A549 (cell line): Measurements from ENCODE around the gene CBFA2T3.

Experiments
- CBX2 ChIP-seq: fragments of 200-600 bp; sonication (generic); IDR thresholded peaks from 2 replicates; pipeline ENCODE4 v1.6.1; 2016; ENCODE audit warnings: low read depth, mild to moderate bottlenecking, borderline replicate concordance
- CHD2 ChIP-seq: fragments of 150-350 bp; IDR thresholded peaks from 2 replicates; pipeline ENCODE4 v1.6.1; 2014; ENCODE audit warnings: low read length; ENCODE audit not compliant: partially characterized antibody
- CHD4 ChIP-seq: fragments of 200-600 bp; sonication (generic); IDR thresholded peaks from 2 replicates; pipeline ENCODE4 v1.6.1; 2016; ENCODE audit warnings: antibody characterized with exemption, mild to moderate bottlenecking, borderline replicate concordance
- CTCF ChIP-seq: fragments of >200 bp; sonication (Bioruptor Twin); formaldehyde crosslinking; IDR thresholded peaks from 3 replicates; pipeline ENCODE4 v1.5.1; 2016
- EP300 ChIP-seq, 2 experiments: fragments of >200 bp; sonication (Bioruptor Twin); formaldehyde crosslinking; IDR thresholded peaks; 2 replicates in 1 of 2; 3 replicates in 1 of 2; pipeline ENCODE4 v1.6.1; 2016 to 2017
- KDM5A ChIP-seq: fragments of 200-600 bp; sonication (generic); IDR thresholded peaks from 2 replicates; pipeline ENCODE4 v1.6.1; 2016; ENCODE audit warnings: antibody characterized with exemption, mild to moderate bottlenecking
- MAFK ChIP-seq: fragments of 450-650 bp; IDR thresholded peaks from 2 replicates; pipeline ENCODE4 v1.6.1; 2014; ENCODE audit not compliant: partially characterized antibody
- MAZ ChIP-seq: fragments of 150-350 bp; IDR thresholded peaks from 2 replicates; pipeline ENCODE4 v1.6.1; 2014; ENCODE audit warnings: antibody characterized with exemption, low read depth, low read length, borderline replicate concordance
- MYC ChIP-seq: IDR thresholded peaks from 2 replicates; pipeline ENCODE4 v1.6.1; 2012; ENCODE audit warnings: mild to moderate bottlenecking, inconsistent platforms, low read length, improper control_type of control experiment, borderline replicate concordance
- PBX3 ChIP-seq: IDR thresholded peaks from 2 replicates; pipeline ENCODE4 v1.6.1; 2012
- POLR2A ChIP-seq: IDR thresholded peaks from 2 replicates; pipeline ENCODE4 v1.6.1; 2012; ENCODE audit warnings: mild to moderate bottlenecking, low read length
- USF2 ChIP-seq: fragments of 450-650 bp; IDR thresholded peaks from 2 replicates; pipeline ENCODE4 v1.6.1; 2014; ENCODE audit warnings: antibody characterized with exemption
- ZSCAN20 ChIP-seq: fragments of 250-450 bp; sonication (Bioruptor Pico); IDR thresholded peaks from 2 replicates; pipeline ENCODE4 v1.8.0; 2022; ENCODE audit warnings: mild to moderate bottlenecking, moderate library complexity
- TF ChIP-seq, protein P1 (sequence below): fragments of 150-350 bp; IDR thresholded peaks from 2 replicates; pipeline ENCODE4 v1.6.1; 2014; ENCODE audit warnings: low read depth, mild to moderate bottlenecking, low read length

DNA sequence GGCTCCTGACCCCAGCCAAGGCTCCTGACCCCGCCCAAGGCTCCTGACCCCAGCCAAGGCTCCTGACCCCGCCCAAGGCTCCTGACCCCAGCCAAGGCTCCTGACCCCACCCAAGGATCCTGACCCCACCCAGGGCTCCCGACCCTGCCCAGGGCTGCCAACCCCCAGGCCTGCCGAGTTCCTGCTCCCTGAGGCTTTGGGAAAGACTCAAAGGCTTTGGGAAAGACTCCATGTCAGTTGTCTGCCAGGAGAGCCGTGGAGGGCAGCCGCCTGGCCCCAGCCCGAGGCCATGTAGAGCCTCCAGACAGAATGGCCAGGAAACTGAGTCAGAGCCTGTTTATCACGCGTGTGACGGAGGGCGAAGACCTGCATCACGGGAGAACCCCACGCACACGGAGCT lies 21.1 kb downstream of the CBFA2T3 start:
- TF ChIP-seq CHD4, result no peak
- no peak for TF ChIP-seq CTCF
- no peak for TF ChIP-seq POLR2A
- no peak for TF ChIP-seq CHD2
- no peak for TF ChIP-seq MAFK
- no peak for TF ChIP-seq USF2
- TF ChIP-seq, protein P1, sequence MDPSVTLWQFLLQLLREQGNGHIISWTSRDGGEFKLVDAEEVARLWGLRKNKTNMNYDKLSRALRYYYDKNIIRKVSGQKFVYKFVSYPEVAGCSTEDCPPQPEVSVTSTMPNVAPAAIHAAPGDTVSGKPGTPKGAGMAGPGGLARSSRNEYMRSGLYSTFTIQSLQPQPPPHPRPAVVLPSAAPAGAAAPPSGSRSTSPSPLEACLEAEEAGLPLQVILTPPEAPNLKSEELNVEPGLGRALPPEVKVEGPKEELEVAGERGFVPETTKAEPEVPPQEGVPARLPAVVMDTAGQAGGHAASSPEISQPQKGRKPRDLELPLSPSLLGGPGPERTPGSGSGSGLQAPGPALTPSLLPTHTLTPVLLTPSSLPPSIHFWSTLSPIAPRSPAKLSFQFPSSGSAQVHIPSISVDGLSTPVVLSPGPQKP, result no peak
- no peak for TF ChIP-seq MYC
- TF ChIP-seq PBX3, result no peak
- no peak for TF ChIP-seq MAZ
- no peak for TF ChIP-seq ZSCAN20
- TF ChIP-seq CBX2, result no peak
- no peak for TF ChIP-seq EP300 (IDR thresholded peaks at IDR 0.05)
- no peak for TF ChIP-seq KDM5A
